Gastroesophageal sphincter (tissue), 3 donors: ENCODE measurements around the gene POLQ.

Experiments used
- CTCF ChIP-seq, 4 experiments: fragments of 200-600 bp in 2 of 4; fragments of 450-650 bp in 2 of 4; sonication (generic) in 1 of 4; IDR thresholded peaks; one replicate each; pipeline ENCODE4 v1.5.1; 2017 to 2019; ENCODE audit warnings: antibody characterized with exemption in 4 of 4, mild to moderate bottlenecking in 2 of 4, moderate library complexity in 2 of 4
- EP300 ChIP-seq: sonication (generic); formaldehyde crosslinking; IDR thresholded peaks from one replicate; pipeline ENCODE4 v1.6.1; 2017; ENCODE audit warnings: antibody characterized with exemption, mild to moderate bottlenecking
- POLR2A ChIP-seq, 2 donors: fragments of 450-650 bp; IDR thresholded peaks; one replicate each; pipeline ENCODE4 v1.6.1; 2017; ENCODE audit warnings: antibody characterized with exemption in 2 of 2, mild to moderate bottlenecking in 2 of 2, moderate library complexity in 1 of 2
- POLR2AphosphoS5 ChIP-seq: sonication (generic); formaldehyde crosslinking; IDR thresholded peaks from one replicate; pipeline ENCODE4 v1.6.1; 2017; ENCODE audit warnings: antibody characterized with exemption

GRCh38 chr3:121520510-121520909, 25.3 kb downstream of the POLQ start:
- TF ChIP-seq CTCF (IDR thresholded peaks at IDR 0.05) = no peak
- no peak for TF ChIP-seq POLR2AphosphoS5
- TF ChIP-seq POLR2A (IDR thresholded peaks at IDR 0.05) = no peak
- TF ChIP-seq EP300 = no peak
